K562 (cell line): ENCODE data around the gene TOX2. TPM values are rescaled to one million over a fixed set of nuclear protein-coding genes. Genes with fewer than 3 reads are reported as not detected.

Experiments
- ATAC-seq: fragments of 200-7000 bp; cut with Tn5 transposase; 3 replicates; pipeline ENCODE4 v1.9.1; 2020; ENCODE audit warnings: moderate library complexity
- BruUV-seq: library from RNA; stranded (reverse); fragments of 400-500 nt; replicated peaks from 2 replicates; lab custom pipeline; 2021; lab: Mats Ljungman, UMichigan
- CTCF ChIA-PET: fragments of 300-600 bp; formaldehyde crosslinking; extraction: SDS; loops from one replicate; lab custom pipeline; 2021; ENCODE audit warnings: low intra/inter-chr PET ratio; lab: Yijun Ruan, JAX
- POLR2A ChIA-PET: fragments of 300-600, 350-650 bp; sonication (Branson Sonifier 250); formaldehyde crosslinking; extraction: SDS; loops from one replicate; lab custom pipeline; 2021; ENCODE audit warnings: antibody characterized with exemption, inconsistent platforms; lab: Yijun Ruan, JAX
- DNase-seq, 4 experiments: peaks; one replicate each; pipeline versions ENCODE4 v3.0.0 to v3.0.0-alpha.2; 2011 to 2018; ENCODE audit warnings: low spot score in 3 of 4, mixed read lengths in 3 of 4; ENCODE audit errors: extremely low read depth in 1 of 4
- FAIRE-seq: peaks from 2 replicates; lab custom pipeline; 2011; peaks lifted over from hg19 to GRCh38; lab: Jason Lieb, UNC
- H2AFZ ChIP-seq: 2 replicates; pipeline ENCODE4 v1.6.0; 2011; ENCODE audit warnings: low read depth, low read length, control low read depth, inconsistent platforms
- H3K27ac ChIP-seq: fragments of 200-600 bp; 3 replicates; pipeline ENCODE4 v1.8.0; 2011; ENCODE audit warnings: low read depth, mild to moderate bottlenecking, control low read depth, inconsistent platforms, low read length, moderate library complexity, mixed read lengths; ENCODE audit errors: extremely low read depth
- H3K27me3 ChIP-seq, 2 experiments: fragments of 300-600 bp in 1 of 2; 2 replicates in 1 of 2; 3 replicates in 1 of 2; pipeline versions ENCODE4 v1.6.0 to v1.8.0; 2011; ENCODE audit warnings: inconsistent platforms in 2 of 2, low read length in 2 of 2, mild to moderate bottlenecking in 1 of 2, mixed read lengths in 1 of 2, moderate library complexity in 1 of 2; ENCODE audit not compliant: control insufficient read depth in 2 of 2, insufficient read depth in 2 of 2
- H3K36me3 ChIP-seq: fragments of 300-600 bp; 3 replicates; pipeline ENCODE4 v1.8.0; 2011; ENCODE audit warnings: mild to moderate bottlenecking, low read length, inconsistent platforms; ENCODE audit not compliant: control insufficient read depth, insufficient read depth
- H3K4me1 ChIP-seq, 2 experiments: fragments of 200-600 bp in 1 of 2; replicated peaks in 1 of 2; 2 replicates in 1 of 2; 3 replicates in 1 of 2; pipeline versions ENCODE4 v1.5.1 to v1.8.0; 2011; ENCODE audit warnings: inconsistent platforms in 2 of 2, low read length in 2 of 2, mild to moderate bottlenecking in 1 of 2, mixed read lengths in 1 of 2, moderate library complexity in 1 of 2; ENCODE audit not compliant: control insufficient read depth in 2 of 2, insufficient read depth in 2 of 2
- H3K4me2 ChIP-seq: 2 replicates; pipeline ENCODE4 v1.6.1; 2011; ENCODE audit warnings: low read length, control low read depth, inconsistent platforms, mixed read lengths; ENCODE audit not compliant: insufficient read depth
- H3K4me3 ChIP-seq: fragments of 200-600 bp; sonication (generic), shearing (Covaris generic); 2 replicates; pipeline ENCODE4 v1.5.1; 2016; ENCODE audit warnings: control low read depth, inconsistent platforms
- H3K79me2 ChIP-seq: fragments of 200-600 bp; 3 replicates; pipeline ENCODE4 v1.8.0; 2011; ENCODE audit warnings: low read length, inconsistent platforms; ENCODE audit not compliant: control insufficient read depth, insufficient read depth
- H3K9ac ChIP-seq, 2 experiments: 2 replicates each; pipeline versions ENCODE4 v1.6.0 to v1.6.1; 2011; ENCODE audit warnings: low read depth in 2 of 2, low read length in 2 of 2, control low read depth in 1 of 2, inconsistent platforms in 1 of 2, mild to moderate bottlenecking in 1 of 2, mixed read lengths in 1 of 2; ENCODE audit not compliant: insufficient read depth in 1 of 2
- H3K9me1 ChIP-seq: one replicate; pipeline ENCODE4 v1.6.0; 2011; ENCODE audit warnings: inconsistent platforms, mild to moderate bottlenecking, low read length, moderate library complexity; ENCODE audit not compliant: control insufficient read depth, insufficient read depth
- H3K9me3 ChIP-seq: replicated peaks from 2 replicates; pipeline ENCODE4 v1.5.1; 2011; ENCODE audit warnings: low read depth, low read length, inconsistent platforms; ENCODE audit not compliant: control insufficient read depth, insufficient read depth
- H4K20me1 ChIP-seq: replicated peaks from 2 replicates; pipeline ENCODE4 v1.6.1; 2011; ENCODE audit warnings: low read length, inconsistent platforms, mixed read lengths; ENCODE audit not compliant: control insufficient read depth, insufficient read depth
- ARNT ChIP-seq, 2 experiments: fragments of 450-650 bp; IDR thresholded peaks; 2 replicates each; pipeline ENCODE4 v1.6.1; 2016; ENCODE audit warnings: mild to moderate bottlenecking in 1 of 2
- ASH1L ChIP-seq: fragments of 450-650 bp; IDR thresholded peaks from 2 replicates; pipeline ENCODE4 v1.6.1; 2018; ENCODE audit warnings: borderline replicate concordance, mild to moderate bottlenecking, low read depth; ENCODE audit not compliant: partially characterized antibody
- CREB5 ChIP-seq: fragments of 250-450 bp; sonication (Bioruptor Pico); IDR thresholded peaks from 2 replicates; pipeline ENCODE4 v1.5.0; 2020; ENCODE audit warnings: mild to moderate bottlenecking
- DACH1 ChIP-seq: fragments of 450-650 bp; IDR thresholded peaks from 2 replicates; pipeline ENCODE4 v1.6.1; 2018; ENCODE audit not compliant: partially characterized antibody
- E2F3 ChIP-seq: fragments of 250-450 bp; sonication (Bioruptor Pico); IDR thresholded peaks from 2 replicates; pipeline ENCODE4 v1.4.0; 2020; ENCODE audit warnings: mild to moderate bottlenecking
- GATAD2A ChIP-seq: fragments of 450-650 bp; IDR thresholded peaks from 2 replicates; pipeline ENCODE4 v1.6.1; 2017
- MED1 ChIP-seq: sonication (generic); formaldehyde crosslinking; IDR thresholded peaks from 2 replicates; pipeline ENCODE4 v1.8.1; 2023; ENCODE audit warnings: missing genetic modification reagents, borderline replicate concordance
- PTRF ChIP-seq: fragments of 450-650 bp; IDR thresholded peaks from 2 replicates; pipeline ENCODE4 v1.6.1; 2016; ENCODE audit warnings: mild to moderate bottlenecking, missing genetic modification characterization, missing compliant biosample characterization
- TEAD1 ChIP-seq, 2 experiments: fragments of 450-650 bp in 1 of 2; sonication (generic) in 1 of 2; formaldehyde crosslinking; IDR thresholded peaks; 2 replicates each; pipeline versions ENCODE4 v1.4.0 to v1.8.0; 2020 to 2022; ENCODE audit warnings: mild to moderate bottlenecking in 2 of 2, missing genetic modification reagents in 1 of 2
- TRIM28 ChIP-seq: fragments of 450-650 bp; IDR thresholded peaks from 2 replicates; pipeline ENCODE4 v1.6.1; 2017
- XRCC3 ChIP-seq: fragments of 450-650 bp; IDR thresholded peaks from 2 replicates; pipeline ENCODE4 v1.6.1; 2017; ENCODE audit warnings: mild to moderate bottlenecking, moderate library complexity
- YBX1 ChIP-seq: fragments of 450-650 bp; IDR thresholded peaks from 2 replicates; pipeline ENCODE4 v1.7.1; 2016; ENCODE audit warnings: mild to moderate bottlenecking
- YY1 ChIP-seq, 3 experiments: IDR thresholded peaks; 2 replicates each; pipeline ENCODE4 v1.6.1; 2011; ENCODE audit warnings: low read length in 2 of 3, mild to moderate bottlenecking in 2 of 3, moderate library complexity in 2 of 3, borderline replicate concordance in 1 of 3, control low read depth in 1 of 3, low read depth in 1 of 3; ENCODE audit not compliant: insufficient read depth in 3 of 3, insufficient replicate concordance in 2 of 3, control insufficient read depth in 1 of 3, insufficient read length in 1 of 3; ENCODE audit errors: extremely low read depth in 1 of 3
- ZNF436 ChIP-seq: fragments of 250-450, 450-650 bp; sonication (Bioruptor Pico); formaldehyde crosslinking; IDR thresholded peaks from 2 replicates; pipeline ENCODE4 v1.7.0; 2020; ENCODE audit warnings: mild to moderate bottlenecking
- ZNF696 ChIP-seq: fragments of 250-450 bp; sonication (Bioruptor Pico); conservative IDR thresholded peaks from 2 replicates; pipeline ENCODE4 v1.4.0; 2020; ENCODE audit warnings: mild to moderate bottlenecking, moderate library complexity
- ZNF766 ChIP-seq: fragments of 200-800 bp; sonication (Bioruptor generic); conservative IDR thresholded peaks from 2 replicates; pipeline ENCODE4 v1.6.1; 2016; ENCODE audit warnings: missing genetic modification characterization, missing compliant biosample characterization
- WGBS: fragments of 100-300 bp; shearing (Covaris generic); methylation state at CpG from one replicate; pipeline ENCODE4 v1.1.6; 2016; ENCODE audit warnings: low coverage, mixed read lengths; ENCODE audit not compliant: insufficient coverage; ENCODE audit errors: missing lambda C conversion rate; 5-methylcytosine and 5-hydroxymethylcytosine counted together
- in situ Hi-C: fragments of 300-500 bp; cut with MboI; formaldehyde crosslinking; loops from 4 replicates; pipeline ENCODE4 v1.15.0; 2018; ENCODE audit warnings: inconsistent platforms, mixed read lengths
- intact Hi-C: fragments of 100-400 bp; cut with micrococcal nuclease; formaldehyde crosslinking; loops from 2 replicates; pipeline ENCODE4 v1.14.2; 2022
- polyA plus RNA-seq, 8 experiments: library from polyadenylated mRNA; depleted of rRNA in 4 of 8; stranded (reverse) in 5 of 8; unstranded in 3 of 8; fragments of >200 nt; fragmentation: Nextera tagmentation in 2 of 8; fragmentation: Illumina TruSeq in 1 of 8; extraction: Ambion mirVana in 2 of 8; extraction: Trizol in 1 of 8; gene quantifications; 2 replicates each; pipeline versions ENCODE4 v1.2.1 to v1.2.3, GENCODE V29; 2011 to 2014; ENCODE audit warnings: inconsistent platforms in 1 of 8, missing spikeins in 1 of 8
- total RNA-seq, 7 experiments: library from RNA; depleted of rRNA in 6 of 7; stranded (reverse); fragments of >200 nt in 6 of 7; fragmentation: Illumina TruSeq in 2 of 7; extraction: Trizol in 2 of 7; gene quantifications; 2 replicates each; pipeline versions ENCODE4 v1.2.1 to v1.2.3, GENCODE V29; 2011 to 2021; ENCODE audit warnings: low replicate concordance in 1 of 7

Gene TOX2
- total and polyA plus RNA-seq, 9 of the 15 experiments (the other 6 are each of a cell fraction or from before 2014, with no cell fraction given) = not detected

- Histone ChIP-seq H3K4me3 (no peak overlapping the region), H4K20me1 (no peaks in the 10 kb centered on the region), H2AFZ (no peak overlapping the region), H3K9me3 (no peaks in the 10 kb centered on the region), H3K79me2 (no peaks in the 10 kb centered on the region), H3K4me1 (no peaks in the 10 kb centered on the region), H3K9ac (no peak overlapping the region), H3K4me2 (no peak overlapping the region), H3K27ac (no peak overlapping the region), H3K27me3 (peaks cover 3 to 33% of the 10 kb centered on the region in 2 experiments; a peak in 2 of 5 replicates), H3K9me1 (no peaks in the 10 kb centered on the region), H3K36me3 (no peaks in the 10 kb centered on the region)
- in situ Hi-C loops (no loop called here), intact Hi-C loops (no loop called here)
- no TSS peak for BruUV-seq
- TF ChIP-seq TEAD1 (CRISPR knock-in tag; IDR thresholded peaks at IDR 0.05) (no peak), YBX1 (no peak), ZNF766 (no peak), XRCC3 (no peak), CREB5 (CRISPR knock-in tag) (no peak), ZNF696 (CRISPR knock-in tag) (no peak), E2F3 (CRISPR knock-in tag) (no peak), MED1 (no peak), DACH1 (no peak), PTRF (tag) (no peak), ZNF436 (CRISPR knock-in tag) (no peak), YY1 (IDR thresholded peaks at IDR 0.05; ENCODE audit: borderline replicate concordance in 1 of 3, control insufficient read depth in 1 of 3, extremely low read depth in 1 of 3, insufficient read depth in 3 of 3, insufficient read length in 1 of 3, insufficient replicate concordance in 2 of 3, low read depth in 1 of 3, low read length in 2 of 3) (no peak), TRIM28 (no peak), ARNT (IDR thresholded peaks at IDR 0.05) (no peak), GATAD2A (no peak), ASH1L (no peak)
- no peak for DNase-seq
- ChIA-PET CTCF (no interaction called here), POLR2A (interaction anchor here (0.6 kb wide), 1 partner anchor 26 kb away, joined by 3 read pairs; no protein-coding TSS in a partner anchor)
- ATAC-seq = no peak
- FAIRE-seq = no peak
- 2% methylated on average over 6 of the region's 6 CpGs for WGBS
Observed at GRCh38 chr20:44025756-44026155, 111.1 kb downstream of the TOX2 start.
